ENCODE data around the gene NEIL3.

Gene NEIL3

GRCh38 chr4:177374966-177375365 is 65.3 kb downstream of the NEIL3 start:
- DNase-seq, result no peak

GRCh38 chr4:177375372-177375771 is 65.7 kb downstream of the NEIL3 start:
- no peak for DNase-seq

GRCh38 chr4:177376024-177376423 is 66.3 kb downstream of the NEIL3 start:
- peak; percentile 7 for DNase-seq

GRCh38 chr4:177380730-177381287 is 71.1 kb downstream of the NEIL3 start:
- DNase-seq, result peak; percentile 9

GRCh38 chr4:177381762-177382310 is 72.2 kb downstream of the NEIL3 start:
- no peak for DNase-seq

GRCh38 chr4:177384856-177385397 is 75.3 kb downstream of the NEIL3 start:
- no peak for DNase-seq

GRCh38 chr4:177385576-177386277 is 76.1 kb downstream of the NEIL3 start:
- no peak for DNase-seq

GRCh38 chr4:177386278-177386815 is 76.7 kb downstream of the NEIL3 start:
- no peak for DNase-seq

- no peak for DNase-seq
Measured at GRCh38 chr4:177391287-177391686, 81.6 kb downstream of the NEIL3 start.

- no peak for DNase-seq
Measured at GRCh38 chr4:177391953-177392352, 82.3 kb downstream of the NEIL3 start.

- peak; percentile 27 for DNase-seq
Measured at GRCh38 chr4:177393236-177393635, 83.6 kb downstream of the NEIL3 start.

- DNase-seq, result no peak
Measured at GRCh38 chr4:177396352-177396751, 86.7 kb downstream of the NEIL3 start.

- peak; percentile 2 for DNase-seq
Measured at GRCh38 chr4:177400030-177400429, 90.4 kb downstream of the NEIL3 start.

- no peak for DNase-seq
Measured at GRCh38 chr4:177401658-177402273, 92.1 kb downstream of the NEIL3 start.

GRCh38 chr4:177403746-177404145 is 94.1 kb downstream of the NEIL3 start:
- no peak for DNase-seq

GRCh38 chr4:177404342-177404741 is 94.7 kb downstream of the NEIL3 start:
- DNase-seq, result no peak

GRCh38 chr4:177404986-177405385 is 95.3 kb downstream of the NEIL3 start:
- no peak for DNase-seq

- DNase-seq, result no peak
Measured at GRCh38 chr4:177405508-177405907, 95.8 kb downstream of the NEIL3 start.

- no peak for DNase-seq
Measured at GRCh38 chr4:177408023-177408422, 98.3 kb downstream of the NEIL3 start.

- no peak for DNase-seq
Measured at GRCh38 chr4:177410566-177410965, 100.9 kb downstream of the NEIL3 start.

- DNase-seq, result no peak
Measured at GRCh38 chr4:177411996-177412395, 102.3 kb downstream of the NEIL3 start.

All from hematopoietic multipotent progenitor cell treated with erythropoietin and hydrocortisone succinate and interleukin-3 and kit ligand, for 6 days (in vitro differentiated cells).